GM18507 (cell line): ENCODE data around the gene TRIP11.
"Not testable (repeated sequence)": the region's sequence is repeated elsewhere in the genome, so short reads cannot be mapped to it uniquely, and the experiment has no call there.

Experiments
- DNase-seq: peaks from one replicate; pipeline ENCODE4 v3.0.0; 2011; ENCODE audit warnings: low read depth; ENCODE audit not compliant: insufficient read length; ENCODE audit errors: extremely low spot score
- FAIRE-seq: peaks from 2 replicates; lab custom pipeline; 2011; peaks lifted over from hg19 to GRCh38; lab: Jason Lieb, UNC

Gene TRIP11

DNA sequence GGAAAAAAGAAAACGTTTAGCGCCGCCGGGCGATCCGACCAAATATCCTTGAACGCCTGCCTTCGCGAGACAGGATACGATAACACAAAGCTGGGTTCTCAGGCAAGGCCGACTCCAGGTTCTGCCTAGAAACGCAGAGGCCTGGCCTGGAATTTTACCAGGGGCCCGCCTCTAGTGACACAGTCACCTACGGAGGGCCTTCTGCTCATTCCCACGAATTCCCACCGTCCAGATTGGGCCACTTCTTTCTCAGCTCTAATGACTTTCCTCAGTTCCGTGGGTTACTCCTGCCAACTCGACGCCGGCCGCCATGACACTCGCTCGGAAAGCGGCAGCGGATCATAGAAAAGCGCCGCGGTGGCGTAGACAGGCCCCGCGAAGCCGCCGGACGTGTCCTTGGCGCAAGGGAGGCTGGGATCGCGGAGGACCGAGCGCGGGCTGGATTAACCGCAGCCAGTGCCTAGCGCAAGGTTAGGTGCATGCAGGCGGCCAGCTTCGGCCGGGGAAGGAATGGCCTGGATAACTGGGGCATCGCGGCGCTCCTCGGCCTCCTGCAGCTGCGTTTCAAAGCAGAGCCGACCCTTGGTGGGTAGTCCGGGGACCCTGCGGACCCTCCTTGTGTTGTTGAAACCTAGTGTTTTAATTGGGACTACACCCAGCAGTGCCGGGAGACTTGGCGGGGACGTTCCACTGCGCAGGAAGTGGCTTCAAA is at the start of gene TRIP11:
Gene TRIP11, minus strand, starts transcription at position 341 of the 712 bp plus-strand sequence. CDS start 374 bp downstream, outside the sequence.
- peak; percentile 90 for FAIRE-seq
- peak; percentile 87 for DNase-seq

DNA sequence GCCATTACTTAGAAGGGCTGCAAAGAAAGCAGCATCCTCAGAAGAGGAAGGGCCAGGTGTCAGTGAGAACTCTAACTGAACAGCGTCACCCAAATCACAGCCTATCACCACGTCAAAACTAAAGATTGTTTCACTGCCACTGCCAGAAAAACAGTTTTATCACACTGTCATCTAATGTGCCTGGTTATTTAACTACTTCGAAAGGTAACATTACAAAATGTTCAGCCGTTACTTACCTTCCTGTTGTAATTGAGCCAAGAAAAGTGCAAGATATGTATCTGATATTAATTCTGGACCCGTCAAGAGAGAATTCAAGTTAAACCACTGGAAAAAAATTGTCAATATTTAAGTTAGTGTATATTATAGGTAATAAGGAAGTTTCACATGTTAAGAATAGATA is 48.6 kb upstream of the TRIP11 start:
- no peak for DNase-seq
- FAIRE-seq, result no peak

DNA sequence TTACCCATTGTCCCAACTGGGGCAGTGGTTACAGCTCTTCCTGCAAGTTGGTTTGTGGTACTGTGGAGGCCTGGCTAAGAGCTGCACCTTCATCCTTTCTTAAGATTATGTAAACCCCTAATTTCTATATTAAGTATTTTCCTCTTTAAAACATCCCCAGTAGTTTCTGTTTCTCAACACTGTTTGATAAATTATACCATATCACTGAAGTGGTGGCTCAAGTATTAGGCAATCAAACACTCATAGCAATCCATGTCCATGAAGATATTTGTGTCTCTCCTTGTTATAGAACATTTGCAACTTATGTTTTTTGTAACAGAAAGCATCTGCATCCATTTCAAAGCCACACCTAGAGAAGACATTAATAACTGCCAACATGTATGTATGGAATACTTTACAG is 34.7 kb upstream of the TRIP11 start:
- FAIRE-seq, result no peak
- no peak for DNase-seq

DNA sequence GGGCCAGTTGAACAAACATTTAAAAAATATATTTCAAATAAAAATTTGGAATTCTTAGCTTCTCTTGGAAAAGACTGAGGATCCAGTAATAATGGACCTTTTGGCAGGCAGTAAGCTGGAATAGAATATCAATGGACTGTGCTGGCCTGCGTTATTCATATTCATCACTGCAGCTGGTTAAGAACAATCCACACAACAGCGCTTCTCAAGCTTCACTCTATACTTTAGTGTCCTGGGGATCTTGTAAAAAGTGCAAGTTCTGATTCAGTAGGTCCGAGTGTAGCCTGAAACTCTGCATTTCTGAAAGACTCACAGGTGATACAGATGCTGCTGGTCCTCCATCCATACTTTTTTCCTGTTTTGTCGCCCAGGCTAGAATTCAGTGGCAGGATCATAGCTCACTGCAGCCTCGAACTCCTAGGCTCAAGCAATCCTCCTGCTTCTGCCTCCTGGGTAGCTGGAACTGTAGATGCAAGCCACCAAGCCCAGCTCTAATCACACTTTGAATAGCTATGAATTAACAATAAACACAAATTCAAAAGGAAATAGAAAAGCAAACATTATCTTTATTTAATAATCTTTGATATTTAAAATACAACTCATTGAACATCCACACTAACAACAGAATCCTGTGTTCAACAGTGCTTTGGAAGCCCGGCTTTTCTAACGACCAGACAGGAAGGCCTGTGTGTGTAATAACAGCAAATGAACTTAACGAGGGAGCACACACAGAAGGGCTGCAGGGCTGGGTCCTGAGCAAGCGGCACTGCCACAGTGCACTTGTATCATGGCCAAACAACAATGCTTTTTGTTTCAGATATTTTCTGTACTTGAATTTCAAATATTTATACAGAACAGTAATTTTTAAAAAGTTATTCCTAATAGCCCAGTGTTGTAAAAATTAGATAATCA is 18.4 kb upstream of the TRIP11 start:
- FAIRE-seq (no peak), DNase-seq (no peak)

DNA sequence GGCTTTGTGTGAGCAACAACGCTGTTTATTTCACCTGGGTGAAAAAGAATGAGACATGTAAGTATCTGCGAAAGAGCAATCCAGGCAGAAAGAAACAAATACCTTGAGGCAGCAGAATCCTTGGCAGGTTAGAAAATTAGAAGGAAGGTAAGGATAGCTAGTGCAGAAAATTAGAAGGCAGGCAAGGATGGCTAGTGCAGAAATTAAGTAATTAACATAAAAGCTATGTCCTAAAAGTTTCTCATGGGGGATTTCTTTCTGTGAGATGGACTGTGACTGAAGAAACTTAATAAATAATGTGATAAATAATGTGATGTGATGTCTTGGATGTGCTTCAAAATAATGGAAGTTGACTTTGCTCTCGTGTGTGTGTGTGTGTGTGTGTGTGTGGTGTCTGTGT is 9.9 kb upstream of the TRIP11 start:
- DNase-seq, result no peak
- FAIRE-seq, result no peak

DNA sequence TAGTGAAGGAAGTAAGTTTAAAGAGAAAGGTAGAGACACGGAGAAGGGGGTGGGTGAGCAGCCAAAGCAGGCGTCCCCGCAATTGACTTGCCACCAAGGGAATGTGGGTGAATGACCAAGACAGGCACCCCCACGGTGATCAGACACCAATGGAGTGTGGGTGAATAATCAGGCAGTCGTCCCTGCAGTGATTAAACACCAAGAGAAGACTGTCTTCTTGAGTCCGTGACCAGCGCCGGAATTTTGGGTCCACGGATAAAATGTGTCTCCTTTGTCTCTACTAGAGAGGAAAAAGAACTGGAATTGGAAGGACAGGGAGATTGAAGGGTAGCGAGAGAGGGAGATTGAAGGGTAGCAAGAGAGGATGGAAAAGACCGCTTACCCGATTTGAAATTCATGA is 9.4 kb upstream of the TRIP11 start:
- FAIRE-seq, DNase-seq: not testable (repeated sequence)

DNA sequence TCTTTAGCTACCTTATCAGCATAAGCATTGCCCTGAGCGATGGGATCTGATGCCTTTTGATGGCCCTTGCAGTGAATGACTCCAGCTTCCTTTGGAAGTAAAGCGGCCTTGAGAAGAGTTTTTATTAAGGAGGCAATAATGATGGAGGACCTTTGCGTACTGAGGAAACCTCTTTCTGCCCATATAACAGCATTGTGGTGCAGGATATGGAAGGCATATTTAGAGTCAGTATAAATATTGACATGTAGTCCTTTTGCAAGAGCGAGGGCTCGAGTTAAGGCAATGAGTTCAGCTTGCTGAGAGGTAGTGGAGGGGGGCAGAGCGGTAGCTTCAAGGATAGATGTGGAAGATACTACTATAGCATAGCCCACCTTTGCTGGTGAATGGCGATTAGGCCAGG is 6.0 kb upstream of the TRIP11 start:
- not testable (repeated sequence) for FAIRE-seq, DNase-seq

DNA sequence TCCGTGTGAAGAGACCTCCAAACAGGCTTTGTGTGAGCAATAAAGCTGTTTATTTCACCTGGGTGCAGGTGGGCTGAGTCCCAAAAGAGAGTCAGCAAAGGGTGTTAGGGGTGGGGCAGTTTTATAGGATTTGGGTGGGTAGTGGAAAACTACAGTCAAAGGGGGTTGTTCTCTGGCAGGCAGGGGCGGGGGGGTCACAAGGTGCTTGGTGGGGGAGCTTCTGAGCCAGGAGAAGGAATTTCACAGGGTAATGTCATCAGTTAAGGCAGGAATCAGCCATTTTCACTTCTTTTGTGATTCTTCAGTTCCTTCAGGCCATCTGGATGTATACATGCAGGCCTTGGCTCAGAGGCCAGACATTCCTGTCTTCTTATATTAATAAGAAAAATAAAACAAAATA is 1.9 kb upstream of the TRIP11 start:
- FAIRE-seq, DNase-seq: not testable (repeated sequence)

DNA sequence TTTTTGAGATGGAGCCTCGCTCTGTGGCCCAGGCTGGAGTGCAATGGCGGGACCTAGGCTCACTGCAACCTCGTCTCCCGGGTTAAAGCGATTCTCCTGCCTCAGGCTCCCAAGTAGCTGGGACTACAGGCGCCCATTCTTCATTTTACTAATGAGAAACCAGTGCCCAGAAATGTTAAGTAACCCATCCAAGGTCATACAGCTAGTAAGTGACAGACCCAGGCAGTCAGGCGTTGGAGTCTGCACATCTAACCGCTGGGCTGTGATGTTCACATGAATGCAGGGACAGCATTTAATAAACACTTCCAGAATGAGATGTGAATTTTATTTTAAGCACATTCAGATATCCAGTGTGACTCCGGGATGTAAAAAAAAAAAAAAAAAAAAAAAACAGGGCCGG is 1.3 kb upstream of the TRIP11 start:
- FAIRE-seq (no peak), DNase-seq (no peak)

DNA sequence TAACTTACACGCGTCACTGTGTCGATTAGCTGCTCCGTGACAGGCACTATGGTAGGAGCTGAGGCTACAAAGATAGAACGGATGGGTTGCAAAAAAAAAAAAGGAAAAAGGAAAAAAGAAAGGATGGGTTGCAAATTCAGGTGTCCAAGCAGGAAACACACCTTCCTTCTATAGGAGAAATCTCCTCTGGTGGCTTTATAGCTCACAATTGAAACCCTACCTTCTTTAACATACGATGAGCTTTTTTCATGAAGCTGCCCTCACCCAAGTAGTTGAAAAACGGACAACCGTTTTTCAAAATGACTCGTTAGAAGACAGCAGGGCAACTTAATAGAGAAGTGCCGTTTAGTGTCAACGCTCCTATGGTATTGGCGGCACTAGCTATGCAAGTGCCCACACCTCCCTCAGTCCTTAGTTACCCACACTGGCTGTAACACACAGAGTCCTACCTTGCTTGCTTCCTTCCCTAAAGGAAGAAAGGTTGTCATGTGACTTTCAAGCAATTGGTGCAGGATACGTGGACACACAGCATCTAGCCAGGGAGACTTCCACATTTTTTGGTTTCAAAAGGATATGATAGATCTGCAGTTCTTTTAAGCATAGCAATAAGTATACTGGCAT is 682 bp upstream of the TRIP11 start:
- DNase-seq (no peak), FAIRE-seq (no peak)

DNA sequence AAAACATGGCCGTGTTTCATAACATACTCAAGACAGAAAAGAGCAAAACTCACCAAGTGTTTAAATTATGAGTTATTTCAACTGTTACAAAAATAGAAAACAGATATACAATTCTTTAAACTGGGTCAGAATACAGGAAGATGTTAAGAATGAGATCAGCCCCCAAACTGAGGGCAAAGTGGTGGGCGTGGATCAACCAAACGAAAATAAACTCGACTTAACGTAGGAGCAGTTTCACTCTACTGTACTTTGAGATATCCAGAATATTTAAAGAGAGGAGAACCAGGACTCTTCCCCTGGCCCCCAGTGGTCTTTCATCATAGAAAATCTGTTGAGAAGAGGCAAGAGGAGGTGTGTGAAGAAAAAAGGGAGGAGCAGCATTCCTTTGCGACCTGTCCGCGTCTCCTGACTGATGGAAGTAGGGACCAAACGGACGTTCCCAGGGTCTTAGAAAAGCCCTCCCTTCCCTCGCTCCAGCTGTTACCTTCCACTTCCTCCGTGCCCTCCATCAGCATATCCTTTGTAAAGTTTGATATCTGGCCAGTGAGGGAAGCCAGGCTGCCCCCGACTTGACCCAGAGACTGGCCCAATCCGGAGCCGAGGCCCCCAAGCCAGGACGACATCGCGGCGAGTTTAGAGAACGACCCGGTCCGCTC is 668 bp downstream of the TRIP11 start:
- FAIRE-seq (no peak), DNase-seq (no peak)

DNA sequence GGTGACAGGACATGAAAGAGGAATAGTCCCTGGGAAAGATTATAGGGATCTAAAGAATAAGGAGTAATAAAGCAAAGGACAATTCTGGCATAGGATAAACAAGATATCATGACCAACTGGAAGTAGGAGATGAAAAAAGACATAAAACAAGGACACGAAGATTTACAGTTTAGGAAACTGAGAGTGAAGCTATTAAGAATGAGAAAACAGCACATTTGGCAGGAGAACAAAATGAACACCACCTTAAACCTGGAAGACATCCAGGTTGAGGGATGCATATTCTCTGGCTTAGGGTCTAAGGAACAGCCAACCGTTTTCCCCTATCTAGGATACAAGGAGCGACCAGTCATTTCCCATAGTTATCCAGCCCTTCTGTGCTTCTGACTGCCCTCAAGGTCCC is 1.9 kb downstream of the TRIP11 start:
- no peak for FAIRE-seq
- no peak for DNase-seq

DNA sequence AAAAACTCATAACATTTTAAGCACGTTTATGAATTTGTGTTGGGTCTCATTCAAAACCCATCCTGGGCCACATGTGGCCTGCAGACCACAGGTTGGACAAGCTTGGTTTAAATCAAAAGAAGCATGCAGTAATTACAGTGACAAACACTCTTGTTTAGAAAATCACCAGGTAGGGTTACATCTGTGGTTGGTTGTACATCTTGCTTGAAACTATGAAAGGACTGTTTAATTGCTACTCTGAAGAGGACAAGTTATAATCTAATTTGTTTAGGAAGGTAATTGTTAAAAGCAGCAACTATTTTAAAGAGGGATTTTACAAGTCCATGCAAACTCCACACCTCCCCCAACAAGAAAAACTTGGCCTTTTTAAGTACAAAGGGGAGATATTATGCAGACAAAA is 4.0 kb downstream of the TRIP11 start:
- DNase-seq (no peak), FAIRE-seq (no peak)

DNA sequence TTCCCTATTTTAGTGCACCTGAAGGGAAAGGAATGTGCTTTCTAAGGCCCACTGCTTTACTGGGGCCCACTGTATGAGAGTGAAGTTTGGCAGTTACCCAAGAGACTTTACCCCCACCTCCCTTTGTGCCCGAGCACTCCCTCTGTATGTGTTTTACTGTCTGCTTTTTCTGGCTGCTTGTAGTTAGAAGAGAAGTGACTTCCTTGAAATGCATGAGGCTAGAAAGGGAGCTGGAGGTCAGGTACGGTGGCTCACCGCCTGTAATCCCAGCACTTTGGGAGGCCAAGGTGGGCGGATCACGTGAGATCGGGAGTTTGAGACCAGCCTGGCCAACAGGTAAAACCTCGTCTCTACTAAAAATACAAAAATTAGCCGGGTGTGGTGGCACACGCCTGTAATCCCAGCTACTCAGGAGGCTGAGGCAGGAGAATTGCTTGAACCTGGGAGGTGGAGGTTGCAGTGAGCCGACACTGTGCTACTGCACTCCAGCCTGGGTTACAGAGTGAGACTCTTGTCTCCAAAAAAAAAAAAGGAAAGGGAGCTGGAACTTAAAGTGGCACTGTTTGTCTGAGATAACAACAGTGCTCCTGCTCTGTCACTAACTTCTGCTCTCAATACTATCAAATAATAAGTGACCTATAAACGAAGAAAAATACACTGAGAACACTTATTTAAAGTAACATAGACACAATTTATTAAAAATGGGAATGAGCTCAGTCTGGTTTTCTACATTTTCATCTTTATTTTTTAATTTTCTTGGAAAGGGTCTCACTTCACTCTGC is 5.8 kb downstream of the TRIP11 start:
- no peak for DNase-seq
- no peak for FAIRE-seq

DNA sequence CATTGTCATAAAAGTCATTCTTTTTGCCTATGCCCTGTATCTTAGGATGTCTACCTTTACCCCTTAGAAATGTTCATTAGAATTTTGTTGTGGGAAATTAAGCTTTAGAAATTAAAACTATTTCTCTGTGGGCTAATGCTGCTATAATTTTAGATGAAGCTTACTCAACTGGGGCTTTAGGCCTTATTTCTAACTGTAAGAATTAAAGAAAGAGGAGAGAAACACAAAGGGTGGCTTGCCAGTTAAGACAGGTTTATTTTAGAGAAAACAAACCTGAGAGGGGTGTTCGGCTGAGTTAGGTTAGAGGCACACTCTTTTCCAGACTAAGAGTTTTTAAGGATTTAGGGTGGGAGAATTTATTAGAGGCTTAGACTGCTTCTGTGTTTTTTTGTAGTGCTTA is 6.4 kb downstream of the TRIP11 start:
- FAIRE-seq (no peak), DNase-seq (no peak)

DNA sequence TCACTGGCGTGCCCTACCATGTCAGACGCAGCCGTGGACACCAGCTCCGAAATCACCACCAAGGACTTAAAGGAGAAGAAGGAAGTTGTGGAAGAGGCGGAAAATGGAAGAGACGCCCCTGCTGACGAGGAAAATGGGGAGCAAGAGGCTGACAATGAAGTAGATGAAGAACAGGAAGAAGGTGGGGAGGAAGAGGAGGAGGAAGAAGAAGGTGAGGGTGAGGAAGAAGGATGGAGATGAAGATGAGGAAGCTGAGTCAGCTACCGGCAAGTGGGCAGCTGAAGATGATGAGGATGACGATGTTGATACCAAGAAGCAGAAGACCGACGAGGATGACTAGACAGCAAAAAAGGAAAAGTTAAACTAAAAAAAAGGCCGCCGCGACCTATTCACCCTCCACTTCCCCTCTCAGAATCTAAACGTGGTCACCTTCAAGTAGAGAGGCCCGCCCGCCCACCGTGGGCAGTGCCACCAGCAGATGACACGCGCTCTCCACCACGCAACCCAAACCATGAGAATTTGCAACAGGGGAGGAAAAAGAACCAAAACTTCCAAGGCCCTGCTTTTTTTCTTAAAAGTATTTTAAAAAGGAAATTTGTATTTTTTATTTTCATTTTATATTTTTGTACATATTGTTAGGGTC is 13.2 kb downstream of the TRIP11 start:
- DNase-seq (no peak), FAIRE-seq (no peak)

DNA sequence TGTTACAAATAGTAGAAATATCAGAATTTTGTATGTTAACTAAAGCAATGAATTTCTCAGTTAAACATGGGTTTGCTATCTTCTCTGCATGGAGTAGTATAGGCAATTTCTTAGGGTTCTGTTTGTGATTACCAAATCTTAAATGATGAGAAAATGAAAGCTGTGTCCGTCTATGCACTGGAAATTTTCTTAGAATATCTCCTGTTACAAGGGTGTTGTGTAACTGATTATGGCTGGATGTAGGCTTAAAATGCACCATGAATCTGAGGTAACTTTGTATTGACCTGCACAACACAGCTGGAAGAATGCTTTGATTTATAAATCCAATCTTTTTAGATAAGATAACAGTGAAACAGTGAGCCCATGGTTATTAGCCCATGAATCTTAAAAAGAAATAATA is 17.8 kb downstream of the TRIP11 start:
- DNase-seq, result no peak
- no peak for FAIRE-seq

DNA sequence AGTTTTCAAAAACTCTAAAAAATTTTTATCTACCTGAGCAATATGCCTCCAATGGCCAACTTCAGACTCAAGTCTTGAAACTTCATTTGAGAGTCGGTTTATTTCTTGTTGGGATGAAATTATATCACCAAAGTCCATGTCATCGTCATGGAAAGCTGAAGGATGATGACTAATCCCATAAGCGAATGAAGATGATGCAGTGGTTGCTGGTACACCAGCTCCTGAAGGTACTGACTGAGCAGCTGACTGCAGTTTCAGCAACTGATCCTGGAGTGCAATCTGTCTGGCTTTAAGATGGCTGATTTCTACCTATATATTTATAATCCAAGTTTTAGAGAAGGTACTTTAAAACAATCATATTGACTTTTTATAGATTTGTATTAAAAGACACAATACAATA is 18.3 kb downstream of the TRIP11 start:
- DNase-seq (no peak), FAIRE-seq (no peak)

DNA sequence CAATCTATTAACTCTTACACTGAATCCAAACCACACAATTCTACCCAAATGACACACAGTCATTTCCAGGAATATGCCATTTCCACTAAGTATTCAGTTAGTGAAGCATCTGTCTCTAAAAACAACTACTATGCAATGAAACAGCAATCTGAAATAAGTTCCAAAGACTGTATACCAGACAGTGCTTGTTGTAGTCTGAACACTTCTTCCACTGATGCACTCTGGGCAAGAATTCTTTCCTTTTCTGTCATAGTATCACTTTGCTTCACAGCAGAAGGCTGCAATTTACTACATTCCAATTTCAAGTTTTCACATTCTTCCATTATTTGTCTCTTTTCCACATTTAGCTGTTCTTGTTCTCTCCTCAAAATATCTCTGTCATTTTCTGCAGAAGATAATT is 25.8 kb downstream of the TRIP11 start:
- FAIRE-seq, result no peak
- DNase-seq, result no peak
